Immature natural killer cell (primary cell): Measurements from ENCODE around the gene NLRC5. TPM values are rescaled to one million over a fixed set of nuclear protein-coding genes. Genes with fewer than 3 reads are reported as not detected.
"Not testable (repeated sequence)": the region's sequence is repeated elsewhere in the genome, so short reads cannot be mapped to it uniquely, and the experiment has no call there.

Experiments used
- DNase-seq, 3 donors: peaks; one replicate each; pipeline ENCODE4 v3.0.0; 2022; ENCODE audit warnings: mixed read lengths in 1 of 3
- H3K27ac Mint-ChIP-seq, 6 donors: one replicate each; pipeline ENCODE4 v1.8.0; 2020; ENCODE audit warnings: mixed read lengths in 6 of 6, mild to moderate bottlenecking in 5 of 6, inconsistent platforms in 4 of 6, moderate library complexity in 3 of 6
- H3K27me3 Mint-ChIP-seq, 3 donors: one replicate each; pipeline ENCODE4 v1.8.0; 2020 to 2021; ENCODE audit warnings: low read depth in 3 of 3, mild to moderate bottlenecking in 3 of 3, mixed read lengths in 3 of 3, moderate library complexity in 3 of 3, inconsistent platforms in 1 of 3
- H3K36me3 Mint-ChIP-seq, 3 donors: one replicate each; pipeline ENCODE4 v1.8.0; 2020; ENCODE audit warnings: mixed read lengths in 3 of 3, inconsistent platforms in 2 of 3, mild to moderate bottlenecking in 2 of 3
- H3K4me1 Mint-ChIP-seq, 2 donors: one replicate each; pipeline ENCODE4 v1.8.0; 2020; ENCODE audit warnings: inconsistent platforms in 2 of 2, mild to moderate bottlenecking in 2 of 2, mixed read lengths in 2 of 2, moderate library complexity in 1 of 2
- H3K4me3 Mint-ChIP-seq, 5 donors: one replicate each; pipeline ENCODE4 v1.8.0; 2020; ENCODE audit warnings: mild to moderate bottlenecking in 5 of 5, mixed read lengths in 5 of 5, inconsistent platforms in 3 of 5, moderate library complexity in 3 of 5
- H3K9me3 Mint-ChIP-seq, 6 donors: one replicate each; pipeline ENCODE4 v1.8.0; 2020; ENCODE audit warnings: mild to moderate bottlenecking in 6 of 6, mixed read lengths in 6 of 6, inconsistent platforms in 4 of 6, moderate library complexity in 3 of 6
- polyA plus RNA-seq, 3 donors: library from polyadenylated mRNA; unstranded; fragments of 300-500 nt; fragmentation: Illumina TruSeq; gene quantifications; one replicate each; pipeline ENCODE4 v1.2.3, GENCODE V29; 2021

NLRC5 gene
- polyA plus RNA-seq, 3 donors from 2014 or later: 18.2 to 151 (median 32.8) TPM

DNA sequence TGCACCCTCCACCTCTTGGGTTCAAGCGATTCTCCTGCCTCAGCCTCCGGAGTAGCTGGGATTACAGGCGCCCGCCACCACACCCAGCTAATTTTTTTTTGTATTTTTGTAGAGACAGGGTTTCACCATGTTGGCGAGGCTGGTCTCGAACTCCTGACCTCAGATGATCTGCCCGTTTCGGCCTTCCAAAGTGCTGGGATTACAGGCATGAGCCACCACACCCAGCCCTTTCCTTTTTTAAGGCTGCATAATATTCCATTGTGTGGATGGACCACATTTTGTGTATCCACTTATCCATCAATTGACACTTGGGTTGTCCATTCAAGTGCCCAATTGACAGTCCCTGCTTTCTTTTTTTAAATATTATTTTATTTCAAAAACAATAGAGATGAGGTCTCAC, 73.8 kb downstream of the NLRC5 start:
- H3K4me3 Mint-ChIP-seq: not testable (repeated sequence)
- peak overlapping the region in 1 of 6 donors; percentile 8 for H3K27ac Mint-ChIP-seq

DNA sequence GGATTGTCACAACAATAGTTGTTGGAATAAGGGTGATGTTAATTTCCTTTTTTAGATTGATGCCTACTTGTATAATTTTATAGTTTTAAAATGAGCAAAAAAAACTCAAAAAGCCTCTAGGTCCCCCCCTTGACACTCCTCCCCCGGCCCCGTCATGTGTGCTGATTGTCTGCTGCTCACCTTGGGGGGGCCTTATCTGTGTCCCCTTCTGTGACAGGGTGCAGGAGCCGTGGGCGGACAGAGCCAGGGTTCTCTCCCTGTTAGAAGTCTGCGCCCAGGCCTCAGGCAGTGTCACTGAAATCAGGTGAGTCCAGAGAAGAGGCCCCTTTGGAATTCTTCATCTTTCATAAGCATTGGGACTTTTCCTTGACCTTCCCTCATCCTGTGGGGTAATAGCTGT, 75.6 kb downstream of the NLRC5 start:
- peaks cover 0 to 3% (median 0%) of the 10 kb centered on the region in 6 donors for H3K9me3 Mint-ChIP-seq
- DNase-seq: no peak
- H3K4me1 Mint-ChIP-seq: peaks cover 18 to 31% of the 10 kb centered on the region in 2 donors
- peaks cover 0 to 15% (median 15%) of the 10 kb centered on the region in 3 donors for H3K27me3 Mint-ChIP-seq
- H3K27ac Mint-ChIP-seq: peak overlapping the region in 1 of 6 donors; percentile 60
- no peak overlapping the region for H3K4me3 Mint-ChIP-seq
- H3K36me3 Mint-ChIP-seq: peaks cover 30 to 51% (median 30%) of the 10 kb centered on the region in 3 donors

More for the DNA sequence above, 73.8 kb downstream of the NLRC5 start:
- Mint-ChIP-seq H3K36me3 (peaks cover 20 to 50% (median 21%) of the 10 kb centered on the region in 3 donors), H3K27me3 (peaks cover 0 to 11% (median 2%) of the 10 kb centered on the region in 3 donors), H3K4me1 (peaks cover 6 to 21% of the 10 kb centered on the region in 2 donors)
- not testable (repeated sequence) for DNase-seq, H3K9me3 Mint-ChIP-seq

- no peak for DNase-seq
- peaks cover 0 to 3% (median under 1%) of the 10 kb centered on the region in 6 donors for H3K9me3 Mint-ChIP-seq
- peaks cover 14 to 31% (median 31%) of the 10 kb centered on the region in 3 donors for H3K27me3 Mint-ChIP-seq
- peak overlapping the region in 3 of 6 donors; percentile 47 to 58 (median 57) for H3K27ac Mint-ChIP-seq
- H3K36me3 Mint-ChIP-seq: peaks cover 25 to 51% (median 28%) of the 10 kb centered on the region in 3 donors
- H3K4me3 Mint-ChIP-seq: no peak overlapping the region
- H3K4me1 Mint-ChIP-seq: peaks cover 26 to 32% of the 10 kb centered on the region in 2 donors
These were observed 77.3 kb downstream of the NLRC5 start for GRCh38 chr16:57066625-57067024.

GRCh38 chr16:57067347-57067746, 78.0 kb downstream of the NLRC5 start:
- H3K4me3 Mint-ChIP-seq: no peak overlapping the region
- H3K27ac Mint-ChIP-seq: peak overlapping the region in 2 of 6 donors; percentile 47 to 62
- H3K9me3 Mint-ChIP-seq: peaks cover 0 to 3% (median under 1%) of the 10 kb centered on the region in 6 donors
- no peak for DNase-seq
- peaks cover 29 to 52% (median 33%) of the 10 kb centered on the region in 3 donors for H3K36me3 Mint-ChIP-seq
- peaks cover 20 to 37% (median 37%) of the 10 kb centered on the region in 3 donors for H3K27me3 Mint-ChIP-seq
- H3K4me1 Mint-ChIP-seq: peaks cover 31 to 39% of the 10 kb centered on the region in 2 donors

GRCh38 chr16:57069053-57069452, 79.7 kb downstream of the NLRC5 start:
- Mint-ChIP-seq H3K36me3 (peaks cover 34 to 59% (median 40%) of the 10 kb centered on the region in 3 donors), H3K9me3 (peaks cover 0 to 3% (median under 1%) of the 10 kb centered on the region in 6 donors), H3K27ac (peak overlapping the region in 4 of 6 donors; percentile 36 to 96 (median 62)), H3K27me3 (peaks cover 25 to 47% (median 39%) of the 10 kb centered on the region in 3 donors), H3K4me1 (peaks cover 37 to 54% of the 10 kb centered on the region in 2 donors), H3K4me3 (no peak overlapping the region)
- DNase-seq: no peak

DNA sequence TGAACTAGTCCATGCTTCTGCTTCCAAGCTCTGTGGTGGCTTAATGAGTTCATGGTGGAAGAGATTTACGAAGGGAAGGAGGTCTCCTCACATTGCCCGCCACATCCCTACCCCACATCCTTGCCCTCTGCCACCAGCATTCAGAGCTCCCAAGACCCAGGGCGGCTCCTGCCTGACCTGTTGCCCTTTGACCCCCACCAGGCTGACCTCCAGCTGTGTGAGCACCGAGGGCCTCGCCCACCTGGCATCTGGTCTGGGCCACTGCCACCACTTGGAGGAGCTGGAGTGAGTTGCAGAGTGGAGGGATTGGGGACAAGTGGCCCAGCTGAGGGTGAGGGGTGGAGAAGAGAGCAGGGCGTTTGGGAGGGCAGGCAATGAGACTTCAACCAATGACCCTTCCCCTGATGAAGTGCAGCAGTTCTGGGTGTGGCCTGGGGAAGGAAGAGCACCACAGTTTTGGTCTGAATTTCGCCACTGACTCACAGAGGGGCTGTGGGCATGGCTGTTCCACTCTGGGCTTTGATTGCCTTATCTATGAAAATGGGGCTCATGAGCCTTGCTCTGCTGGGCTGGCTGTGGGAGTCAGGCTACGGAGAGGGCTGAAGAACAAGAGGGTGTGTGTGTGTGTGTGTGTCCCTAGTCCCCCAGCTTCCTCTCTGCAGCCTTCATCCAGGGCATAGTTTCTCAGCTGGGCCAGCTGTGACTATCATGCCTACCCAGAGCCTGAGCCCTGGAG, 80.4 kb downstream of the NLRC5 start:
- Mint-ChIP-seq H3K36me3 (peaks cover 34 to 59% (median 37%) of the 10 kb centered on the region in 3 donors), H3K4me3 (peak overlapping the region in 1 of 5 donors; percentile 29)

GRCh38 chr16:57070424-57070823, 81.1 kb downstream of the NLRC5 start:
- Mint-ChIP-seq H3K4me1 (peaks cover 37 to 55% of the 10 kb centered on the region in 2 donors), H3K4me3 (peak overlapping the region in 3 of 5 donors; percentile 29 to 74 (median 59)), H3K36me3 (peaks cover 34 to 54% (median 37%) of the 10 kb centered on the region in 3 donors), H3K9me3 (peaks cover 0 to 3% (median under 1%) of the 10 kb centered on the region in 6 donors), H3K27me3 (peaks cover 25 to 50% (median 41%) of the 10 kb centered on the region in 3 donors), H3K27ac (peak overlapping the region; percentile 70 to 98 (median 90))
- peak in 2 of 3 donors; percentile 59 to 69 for DNase-seq

More for the DNA sequence above, 80.4 kb downstream of the NLRC5 start:
- H3K27me3 Mint-ChIP-seq: peaks cover 25 to 50% (median 41%) of the 10 kb centered on the region in 3 donors
- H3K9me3 Mint-ChIP-seq: peaks cover 0 to 3% (median under 1%) of the 10 kb centered on the region in 6 donors
- H3K27ac Mint-ChIP-seq: peak overlapping the region; percentile 70 to 98 (median 90)
- H3K4me1 Mint-ChIP-seq: peaks cover 37 to 55% of the 10 kb centered on the region in 2 donors
- DNase-seq: no peak

- H3K27ac Mint-ChIP-seq: peak overlapping the region; percentile 69 to 98 (median 90)
- peaks cover 25 to 50% (median 40%) of the 10 kb centered on the region in 3 donors for H3K27me3 Mint-ChIP-seq
- DNase-seq: peak; percentile 71 to 78 (median 77)
- H3K9me3 Mint-ChIP-seq: not testable (repeated sequence)
- peak overlapping the region; percentile 29 to 74 (median 56) for H3K4me3 Mint-ChIP-seq
- peaks cover 34 to 58% (median 37%) of the 10 kb centered on the region in 3 donors for H3K36me3 Mint-ChIP-seq
- peaks cover 37 to 55% of the 10 kb centered on the region in 2 donors for H3K4me1 Mint-ChIP-seq
These were observed 81.8 kb downstream of the NLRC5 start for GRCh38 chr16:57071081-57071732.

GRCh38 chr16:57071831-57072582, 82.7 kb downstream of the NLRC5 start:
- Mint-ChIP-seq H3K27ac (peak overlapping the region; percentile 66 to 98 (median 90)), H3K9me3 (peaks cover 0 to 3% (median under 1%) of the 10 kb centered on the region in 6 donors), H3K4me3 (no peak overlapping the region), H3K36me3 (peaks cover 38 to 62% (median 39%) of the 10 kb centered on the region in 3 donors), H3K4me1 (peaks cover 37 to 50% of the 10 kb centered on the region in 2 donors), H3K27me3 (peaks cover 25 to 50% (median 37%) of the 10 kb centered on the region in 3 donors)
- DNase-seq: no peak

DNA sequence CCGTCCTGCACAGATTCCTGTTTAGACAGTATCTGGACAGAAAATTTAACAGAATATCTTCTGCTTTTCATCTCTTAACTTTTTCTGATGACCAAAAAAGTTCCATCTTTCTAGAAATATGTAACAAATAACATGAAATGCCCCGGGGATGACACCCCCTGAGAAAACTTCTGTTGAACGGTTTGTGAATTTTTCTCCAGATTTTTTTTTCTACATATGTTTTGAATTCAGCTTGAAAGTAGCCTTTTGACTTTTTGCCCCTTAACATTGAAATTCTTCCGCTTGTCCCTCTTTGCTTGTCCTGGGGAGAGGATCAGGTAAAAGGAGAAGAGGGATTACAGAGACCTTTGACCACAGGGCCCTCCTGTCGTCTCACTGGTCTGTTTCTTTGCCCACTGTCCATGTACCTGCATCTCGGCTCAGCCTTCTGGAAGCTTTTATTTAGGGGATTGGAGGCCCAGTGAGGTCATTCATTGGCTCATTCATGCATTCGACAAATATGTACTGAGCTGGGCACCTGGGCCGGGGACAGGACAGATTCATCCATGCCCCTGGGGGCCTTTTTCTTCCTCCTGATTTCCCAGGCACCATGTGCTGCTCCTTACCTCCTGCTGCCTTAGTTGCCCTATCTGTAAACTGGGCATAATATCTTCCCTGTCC, 83.4 kb downstream of the NLRC5 start:
- no peak for DNase-seq
- Mint-ChIP-seq H3K27ac (peak overlapping the region; percentile 40 to 98 (median 88)), H3K9me3 (peaks cover 0 to 3% (median under 1%) of the 10 kb centered on the region in 6 donors), H3K4me3 (peak overlapping the region in 1 of 5 donors; percentile 40), H3K4me1 (peaks cover 37 to 49% of the 10 kb centered on the region in 2 donors), H3K36me3 (peaks cover 37 to 57% (median 38%) of the 10 kb centered on the region in 3 donors), H3K27me3 (peaks cover 25 to 50% (median 35%) of the 10 kb centered on the region in 3 donors)

- Mint-ChIP-seq H3K4me1 (peaks cover 5 to 13% of the 10 kb centered on the region in 2 donors), H3K36me3 (peaks cover 16 to 45% (median 17%) of the 10 kb centered on the region in 3 donors), H3K27me3 (peaks cover 3 to 9% (median 4%) of the 10 kb centered on the region in 3 donors), H3K27ac (no peak overlapping the region), H3K9me3 (no peaks in the 10 kb centered on the region), H3K4me3 (no peak overlapping the region)
- no peak for DNase-seq
These were observed 88.4 kb downstream of the NLRC5 start for GRCh38 chr16:57077714-57078113.

DNA sequence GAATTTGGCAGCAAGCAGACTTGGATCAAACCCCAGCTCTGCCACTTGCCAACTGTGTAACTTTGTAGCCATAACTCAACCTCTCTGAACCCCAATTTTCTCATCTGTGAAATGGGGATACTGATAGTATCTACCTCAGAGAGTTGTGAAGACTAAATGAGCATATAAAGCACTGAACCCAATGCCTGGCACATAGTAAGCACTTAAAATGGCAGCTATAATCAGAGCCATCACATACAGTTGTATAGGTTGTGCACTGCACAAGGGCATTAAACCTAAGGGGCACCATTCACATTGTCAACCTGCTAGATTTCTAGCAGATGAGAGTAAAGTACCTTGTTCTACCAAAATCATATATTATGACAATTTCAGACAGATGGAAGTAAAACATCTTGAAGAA, 92.4 kb downstream of the NLRC5 start:
- Mint-ChIP-seq H3K27ac (peak overlapping the region in 2 of 6 donors; percentile 21 to 67), H3K4me3 (no peak overlapping the region), H3K27me3 (peaks cover 2 to 7% (median 3%) of the 10 kb centered on the region in 3 donors), H3K36me3 (peaks cover 3 to 21% (median 3%) of the 10 kb centered on the region in 3 donors), H3K4me1 (peaks cover 11 to 16% of the 10 kb centered on the region in 2 donors), H3K9me3 (no peaks in the 10 kb centered on the region)
- DNase-seq: no peak
